ENCODE results near the gene NEURL3. TPM values are rescaled to one million over a fixed set of nuclear protein-coding genes. Genes with fewer than 3 reads are reported as not detected.

The NEURL3 gene
- total and polyA plus RNA-seq, 9 of the 15 experiments (the other 6 are each of a cell fraction or from before 2014, with no cell fraction given), result not detected

- Histone ChIP-seq H4K20me1 (replicated peaks; ENCODE audit: control insufficient read depth, insufficient read depth, low read length) (no peaks in the 10 kb centered on the region), H3K9me1 (ENCODE audit: control insufficient read depth, insufficient read depth, low read length) (no peaks in the 10 kb centered on the region), H3K9me3 (replicated peaks; ENCODE audit: control insufficient read depth, insufficient read depth, low read depth, low read length) (no peaks in the 10 kb centered on the region), H3K4me3 (no peak overlapping the region), H2AFZ (ENCODE audit: low read depth, low read length) (no peak overlapping the region), H3K9ac (ENCODE audit: insufficient read depth in 1 of 2, low read depth in 2 of 2, low read length in 2 of 2) (no peak overlapping the region; a peak in 1 of 4 replicates), H3K4me2 (ENCODE audit: insufficient read depth, low read length) (no peak overlapping the region), H3K27me3 (ENCODE audit: control insufficient read depth in 2 of 2, insufficient read depth in 2 of 2, low read length in 2 of 2) (peaks cover 2 to 49% of the 10 kb centered on the region in 2 experiments; a peak in 4 of 5 replicates), H3K27ac (ENCODE audit: extremely low read depth, low read depth, low read length) (no peak overlapping the region), H3K4me1 (replicated peaks in 1 of 2; ENCODE audit: control insufficient read depth in 2 of 2, insufficient read depth in 2 of 2, low read length in 2 of 2) (peaks cover under 1 to 7% of the 10 kb centered on the region in 2 experiments; a peak in 4 of 5 replicates), H3K36me3 (ENCODE audit: control insufficient read depth, insufficient read depth, low read length) (no peaks in the 10 kb centered on the region), H3K79me2 (ENCODE audit: control insufficient read depth, insufficient read depth, low read length) (no peaks in the 10 kb centered on the region)
- no peak for FAIRE-seq
- no peak for DNase-seq (ENCODE audit: extremely low read depth in 1 of 4, low spot score in 3 of 4)
- TF ChIP-seq ZFP36 (IDR thresholded peaks at IDR 0.05; ENCODE audit: low read depth, low read length, partially characterized antibody), result no peak
- TF ChIP-seq RBM25 (IDR thresholded peaks at IDR 0.05; ENCODE audit: low read depth, low read length, severe bottlenecking), result no peak
- no peak for TF ChIP-seq IRF2 (CRISPR knock-in tag; IDR thresholded peaks at IDR 0.05)
- no peak for TF ChIP-seq MEIS2 (IDR thresholded peaks at IDR 0.05; ENCODE audit: partially characterized antibody)
- 13% methylated on average over 12 of the region's 12 CpGs for WGBS (ENCODE audit: insufficient coverage, low coverage, missing lambda C conversion rate)
- in situ Hi-C loops (cut with MboI), result no loop called here
- POLR2A ChIA-PET, result interaction anchor here (0.5 to 0.8 kb wide), 2 partner anchors 181 to 206 kb away, joined by 3 read pairs; no protein-coding TSS in a partner anchor
- no TSS peak for BruUV-seq (replicated peaks)
- ATAC-seq, result no peak; the same call in 2 of the 3 replicates
- intact Hi-C loops (cut with micrococcal nuclease), result no loop called here
- CTCF ChIA-PET (ENCODE audit: low intra/inter-chr PET ratio), result no interaction called here
Observed at GRCh38 chr2:96526101-96526591, 21.0 kb upstream of the NEURL3 start.

GRCh38 chr2:96525211-96525507, 20.0 kb upstream of the NEURL3 start:
- WGBS (ENCODE audit: insufficient coverage, low coverage, missing lambda C conversion rate), result 14% methylated on average over 4 of the region's 4 CpGs
- intact Hi-C loops (cut with micrococcal nuclease), result no loop called here
- H3K9ac ChIP-seq (ENCODE audit: insufficient read depth in 1 of 2, low read depth in 2 of 2, low read length in 2 of 2), result no peak overlapping the region

More at GRCh38 chr2:96525211-96525507, 20.0 kb upstream of the NEURL3 start:
- ChIA-PET POLR2A (no interaction called here), CTCF (ENCODE audit: low intra/inter-chr PET ratio) (no interaction called here)
- Histone ChIP-seq H2AFZ (ENCODE audit: low read depth, low read length) (no peak overlapping the region), H3K9me3 (replicated peaks; ENCODE audit: control insufficient read depth, insufficient read depth, low read depth, low read length) (no peaks in the 10 kb centered on the region), H3K9me1 (ENCODE audit: control insufficient read depth, insufficient read depth, low read length) (no peaks in the 10 kb centered on the region), H3K79me2 (ENCODE audit: control insufficient read depth, insufficient read depth, low read length) (no peaks in the 10 kb centered on the region), H3K4me2 (ENCODE audit: insufficient read depth, low read length) (no peak overlapping the region), H3K4me3 (no peak overlapping the region), H3K27ac (ENCODE audit: extremely low read depth, low read depth, low read length) (no peak overlapping the region), H4K20me1 (replicated peaks; ENCODE audit: control insufficient read depth, insufficient read depth, low read length) (no peaks in the 10 kb centered on the region), H3K36me3 (ENCODE audit: control insufficient read depth, insufficient read depth, low read length) (no peaks in the 10 kb centered on the region), H3K4me1 (replicated peaks in 1 of 2; ENCODE audit: control insufficient read depth in 2 of 2, insufficient read depth in 2 of 2, low read length in 2 of 2) (peaks cover 0 to 7% of the 10 kb centered on the region in 2 experiments; a peak in 3 of 5 replicates), H3K27me3 (ENCODE audit: control insufficient read depth in 2 of 2, insufficient read depth in 2 of 2, low read length in 2 of 2) (peaks cover 2 to 40% of the 10 kb centered on the region in 2 experiments; a peak in 4 of 5 replicates)
- FAIRE-seq, result no peak
- TF ChIP-seq MECOM (CRISPR knock-in tag; IDR thresholded peaks at IDR 0.05) (no peak), BCL6 (CRISPR knock-in tag; IDR thresholded peaks at IDR 0.05) (no peak), MYBL2 (IDR thresholded peaks at IDR 0.05; ENCODE audit: low read depth) (no peak), MYBL2 (CRISPR knock-in tag; IDR thresholded peaks at IDR 0.05; ENCODE audit: borderline replicate concordance) (no peak)
- ATAC-seq, result no peak
- no TSS peak for BruUV-seq (replicated peaks)
- in situ Hi-C loops (cut with MboI), result no loop called here
- DNase-seq (ENCODE audit: extremely low read depth in 1 of 4, low spot score in 3 of 4), result no peak

Measured in K562 (cell line).